Neuronal stem cell (in vitro differentiated cells): ENCODE results near the gene SELENOK.

Source experiments
- DNase-seq: peaks from one replicate; pipeline ENCODE4 v3.0.0-alpha.2; 2013; ENCODE audit warnings: low spot score
- H2AFZ ChIP-seq: one replicate; pipeline ENCODE4 v1.6.1; 2013; ENCODE audit warnings: mild to moderate bottlenecking, low read length, inconsistent platforms
- H2AK5ac ChIP-seq: 2 replicates; pipeline ENCODE4 v1.6.1; 2013; ENCODE audit warnings: low read depth, mild to moderate bottlenecking, inconsistent platforms, low read length, moderate library complexity, mixed read lengths
- H2BK120ac ChIP-seq: 2 replicates; pipeline ENCODE4 v1.6.1; 2013; ENCODE audit warnings: low read depth, mild to moderate bottlenecking, inconsistent platforms, low read length, moderate library complexity, mixed read lengths
- H2BK12ac ChIP-seq: one replicate; pipeline ENCODE4 v1.6.1; 2013; ENCODE audit warnings: low read length, inconsistent platforms
- H2BK15ac ChIP-seq: 2 replicates; pipeline ENCODE4 v1.6.1; 2013; ENCODE audit warnings: mild to moderate bottlenecking, low read length, inconsistent platforms, mixed read lengths
- H2BK5ac ChIP-seq: one replicate; pipeline ENCODE4 v1.6.1; 2013; ENCODE audit warnings: inconsistent platforms, mild to moderate bottlenecking, low read length, moderate library complexity
- H3K14ac ChIP-seq: one replicate; pipeline ENCODE4 v1.6.1; 2013; ENCODE audit warnings: low read length, inconsistent platforms
- H3K18ac ChIP-seq: 2 replicates; pipeline ENCODE4 v1.6.1; 2013; ENCODE audit warnings: low read length, inconsistent platforms
- H3K23ac ChIP-seq: 2 replicates; pipeline ENCODE4 v1.6.1; 2013; ENCODE audit warnings: low read depth, mild to moderate bottlenecking, mixed read lengths, low read length, inconsistent platforms; ENCODE audit not compliant: poor library complexity
- H3K27ac ChIP-seq: replicated peaks from 3 replicates; pipeline ENCODE4 v1.5.1; 2013; ENCODE audit warnings: low read length, inconsistent platforms
- H3K27me3 ChIP-seq, 3 experiments: 2 replicates each; pipeline ENCODE4 v1.6.1; 2013; ENCODE audit warnings: low read length in 3 of 3, mild to moderate bottlenecking in 2 of 3, inconsistent platforms in 1 of 3, low read depth in 1 of 3, mixed read lengths in 1 of 3, moderate library complexity in 1 of 3; ENCODE audit not compliant: control insufficient read depth in 3 of 3, insufficient read depth in 3 of 3
- H3K36me3 ChIP-seq, 2 donors: replicated peaks in 1 of 2; 2 replicates each; pipeline ENCODE4 v1.6.1; 2013; ENCODE audit warnings: low read length in 2 of 2; ENCODE audit not compliant: control insufficient read depth in 2 of 2, insufficient read depth in 2 of 2
- H3K4ac ChIP-seq: 2 replicates; pipeline ENCODE4 v1.6.1; 2013; ENCODE audit warnings: inconsistent platforms, mild to moderate bottlenecking, low read length, moderate library complexity
- H3K4me1 ChIP-seq, 2 donors: 1 replicate in 1 of 2; 2 replicates in 1 of 2; pipeline ENCODE4 v1.6.1; 2013; ENCODE audit warnings: low read length in 2 of 2, low read depth in 1 of 2; ENCODE audit not compliant: control insufficient read depth in 2 of 2, insufficient read depth in 1 of 2
- H3K4me2 ChIP-seq: one replicate; pipeline ENCODE4 v1.6.1; 2013; ENCODE audit warnings: mild to moderate bottlenecking, low read length, inconsistent platforms; ENCODE audit not compliant: insufficient read depth, poor library complexity, severe bottlenecking
- H3K4me3 ChIP-seq, 2 donors: 2 replicates each; pipeline ENCODE4 v1.5.1; 2013; ENCODE audit warnings: low read length in 2 of 2, mild to moderate bottlenecking in 2 of 2, inconsistent platforms in 1 of 2, moderate library complexity in 1 of 2
- H3K79me1 ChIP-seq: one replicate; pipeline ENCODE4 v1.6.1; 2013; ENCODE audit warnings: low read depth, mild to moderate bottlenecking, inconsistent platforms, low read length, moderate library complexity
- H3K9ac ChIP-seq: one replicate; pipeline ENCODE4 v1.6.1; 2013; ENCODE audit warnings: mild to moderate bottlenecking, low read depth, low read length, inconsistent platforms; ENCODE audit not compliant: poor library complexity
- H3K9me3 ChIP-seq, 2 donors: replicated peaks in 1 of 2; 2 replicates each; pipeline versions ENCODE3 to v1.6.1; 2013; ENCODE audit warnings: low read length in 2 of 2, mild to moderate bottlenecking in 2 of 2, inconsistent platforms in 1 of 2, low read depth in 1 of 2, mixed read lengths in 1 of 2, moderate library complexity in 1 of 2; ENCODE audit not compliant: control insufficient read depth in 2 of 2, insufficient read depth in 1 of 2
- H4K8ac ChIP-seq: one replicate; pipeline ENCODE4 v1.6.1; 2013; ENCODE audit warnings: low read depth, mild to moderate bottlenecking, inconsistent platforms, low read length, moderate library complexity
- H4K91ac ChIP-seq: one replicate; pipeline ENCODE4 v1.6.1; 2013; ENCODE audit warnings: low read length, low read depth, mild to moderate bottlenecking, inconsistent platforms; ENCODE audit not compliant: poor library complexity
- WGBS, 2 donors: extraction: QIAGEN DNeasy Blood & Tissue Kit; methylation state at CpG; one replicate each; pipeline ENCODE4 v1.1.7; 2013; ENCODE audit warnings: missing lambda C conversion rate in 2 of 2, mixed read lengths in 1 of 2; ENCODE audit not compliant: insufficient read length in 2 of 2, insufficient replicate concordance in 1 of 2; ENCODE audit errors: extremely low coverage in 2 of 2; 5-methylcytosine and 5-hydroxymethylcytosine counted together

SELENOK gene

GRCh38 chr3:53939086-53939582 lies 47.5 kb upstream of the SELENOK start:
- DNase-seq: peak; percentile 11
- H2BK15ac ChIP-seq: no peak overlapping the region
- H2AK5ac ChIP-seq: no peak overlapping the region
- H3K4me2 ChIP-seq: no peak overlapping the region
- H3K4me3 ChIP-seq: no peak overlapping the region
- no peak overlapping the region for H3K14ac ChIP-seq
- no peak overlapping the region for H2BK5ac ChIP-seq
- H2BK120ac ChIP-seq: no peak overlapping the region
- H3K79me1 ChIP-seq: no peaks in the 10 kb centered on the region
- peaks cover 0 to 2% of the 10 kb centered on the region in 2 donors for H3K4me1 ChIP-seq
- H3K9ac ChIP-seq: no peak overlapping the region
- H2BK12ac ChIP-seq: no peak overlapping the region
- no CpG with 5 or more reads among the region's 10 CpGs for WGBS, 2 donors
- no peaks in the 10 kb centered on the region for H3K27me3 ChIP-seq
- H3K27ac ChIP-seq: no peak overlapping the region
- H2AFZ ChIP-seq: no peak overlapping the region
- H3K36me3 ChIP-seq: no peaks in the 10 kb centered on the region
- H3K9me3 ChIP-seq: peaks cover 0 to 3% of the 10 kb centered on the region in 2 donors
- no peak overlapping the region for H3K23ac ChIP-seq
- no peak overlapping the region for H4K91ac ChIP-seq
- no peak overlapping the region for H4K8ac ChIP-seq
- no peak overlapping the region for H3K18ac ChIP-seq
- H3K4ac ChIP-seq: no peak overlapping the region

- Histone ChIP-seq H3K23ac (no peak overlapping the region), H2AFZ (no peak overlapping the region), H3K4me3 (no peak overlapping the region), H2BK120ac (no peak overlapping the region), H3K9me3 (peaks cover 0 to 3% of the 10 kb centered on the region in 2 donors), H2BK15ac (no peak overlapping the region), H4K8ac (no peak overlapping the region), H3K4me1 (peaks cover 0 to 2% of the 10 kb centered on the region in 2 donors), H3K79me1 (no peaks in the 10 kb centered on the region), H4K91ac (no peak overlapping the region), H3K27ac (no peak overlapping the region), H3K9ac (no peak overlapping the region), H2BK12ac (no peak overlapping the region), H3K4ac (no peak overlapping the region), H3K36me3 (no peaks in the 10 kb centered on the region), H3K27me3 (no peaks in the 10 kb centered on the region), H3K18ac (no peak overlapping the region), H2BK5ac (no peak overlapping the region), H3K14ac (no peak overlapping the region), H2AK5ac (no peak overlapping the region), H3K4me2 (no peak overlapping the region)
- WGBS, 2 donors: no CpG with 5 or more reads among the region's 2 CpGs
- DNase-seq: peak; percentile 39
These were observed 47.0 kb upstream of the SELENOK start for GRCh38 chr3:53938645-53939044.

DNA sequence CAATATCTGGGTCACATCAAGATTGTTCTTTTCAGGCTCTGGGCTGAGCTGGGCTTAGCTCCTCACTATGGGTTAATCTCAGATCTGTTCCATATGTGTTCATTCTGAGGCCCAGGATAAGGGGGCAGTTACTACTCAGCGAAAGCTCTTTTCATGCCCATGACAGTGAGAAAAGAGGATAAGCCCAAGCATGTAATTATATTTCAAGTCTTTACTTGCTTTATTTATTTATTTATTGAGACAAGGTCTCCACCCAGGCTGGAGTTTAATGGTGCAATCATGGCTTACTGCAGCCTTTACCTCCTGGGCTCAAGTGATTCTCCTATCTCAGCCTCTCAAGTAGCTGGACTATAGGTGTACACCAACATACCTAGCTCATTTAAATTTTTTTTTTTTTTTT lies 44.7 kb upstream of the SELENOK start:
- H4K8ac ChIP-seq: no peak overlapping the region
- no peak overlapping the region for H2BK12ac ChIP-seq
- H3K4me1 ChIP-seq: peaks cover 0 to 2% of the 10 kb centered on the region in 2 donors
- H3K18ac ChIP-seq: no peak overlapping the region
- H3K79me1 ChIP-seq: no peaks in the 10 kb centered on the region
- H3K9ac ChIP-seq: no peak overlapping the region
- no peak overlapping the region for H3K14ac ChIP-seq
- H3K23ac ChIP-seq: no peak overlapping the region
- H2BK15ac ChIP-seq: no peak overlapping the region
- no peak overlapping the region for H3K4me2 ChIP-seq
- no peak overlapping the region for H2BK5ac ChIP-seq
- H2AK5ac ChIP-seq: no peak overlapping the region
- no peak overlapping the region for H3K4ac ChIP-seq
- H2AFZ ChIP-seq: no peak overlapping the region
- no peaks in the 10 kb centered on the region for H3K36me3 ChIP-seq
- H3K4me3 ChIP-seq: no peak overlapping the region
- H3K27me3 ChIP-seq: no peaks in the 10 kb centered on the region
- WGBS, 2 donors: no CpG with 5 or more reads among the region's 1 CpG
- no peak overlapping the region for H3K27ac ChIP-seq
- no peak for DNase-seq
- H3K9me3 ChIP-seq: peaks cover 0 to 3% of the 10 kb centered on the region in 2 donors
- no peak overlapping the region for H2BK120ac ChIP-seq
- no peak overlapping the region for H4K91ac ChIP-seq

GRCh38 chr3:53935283-53935901 lies 43.7 kb upstream of the SELENOK start:
- no peak for DNase-seq
- no peak overlapping the region for H2BK15ac ChIP-seq
- H3K27ac ChIP-seq: no peak overlapping the region
- no peak overlapping the region for H2AK5ac ChIP-seq
- H3K4ac ChIP-seq: no peak overlapping the region
- no peak overlapping the region for H2AFZ ChIP-seq
- H3K79me1 ChIP-seq: no peaks in the 10 kb centered on the region
- H3K14ac ChIP-seq: no peak overlapping the region
- no peak overlapping the region for H3K18ac ChIP-seq
- no CpG with 5 or more reads among the region's 1 CpG for WGBS, 2 donors
- H4K8ac ChIP-seq: no peak overlapping the region
- no peak overlapping the region for H2BK5ac ChIP-seq
- H3K9ac ChIP-seq: no peak overlapping the region
- no peak overlapping the region for H3K23ac ChIP-seq
- no peaks in the 10 kb centered on the region for H3K36me3 ChIP-seq
- no peak overlapping the region for H2BK12ac ChIP-seq
- no peak overlapping the region for H2BK120ac ChIP-seq
- H3K4me1 ChIP-seq: peaks cover 0 to 2% of the 10 kb centered on the region in 2 donors
- H4K91ac ChIP-seq: no peak overlapping the region
- no peaks in the 10 kb centered on the region for H3K27me3 ChIP-seq
- H3K9me3 ChIP-seq: peaks cover 0 to 3% of the 10 kb centered on the region in 2 donors
- no peak overlapping the region for H3K4me3 ChIP-seq
- H3K4me2 ChIP-seq: no peak overlapping the region
